Astrocyte (in vitro differentiated cells and primary cell): ENCODE measurements around the gene INSYN1.

Experiments
- CTCF ChIP-seq: IDR thresholded peaks from 2 replicates; pipeline ENCODE4 v1.5.1; 2011; ENCODE audit warnings: low read depth, mild to moderate bottlenecking, inconsistent platforms, low read length, moderate library complexity; ENCODE audit not compliant: insufficient read depth
- EZH2 ChIP-seq: IDR thresholded peaks from 2 replicates; pipeline ENCODE4 v1.6.1; 2012; ENCODE audit warnings: mild to moderate bottlenecking, low read length, inconsistent platforms; ENCODE audit not compliant: insufficient read depth

- no peak for TF ChIP-seq CTCF
- no peak for TF ChIP-seq EZH2
Measured at GRCh38 chr15:73771385-73772045, 18.4 kb upstream of the INSYN1 start.
